ENCODE measurements around the gene SEPTIN14. TPM values are rescaled to one million over a fixed set of nuclear protein-coding genes. Genes with fewer than 3 reads are reported as not detected.

Gene SEPTIN14
- total RNA-seq, 1 experiment from 2014 or later, result not detected

DNA sequence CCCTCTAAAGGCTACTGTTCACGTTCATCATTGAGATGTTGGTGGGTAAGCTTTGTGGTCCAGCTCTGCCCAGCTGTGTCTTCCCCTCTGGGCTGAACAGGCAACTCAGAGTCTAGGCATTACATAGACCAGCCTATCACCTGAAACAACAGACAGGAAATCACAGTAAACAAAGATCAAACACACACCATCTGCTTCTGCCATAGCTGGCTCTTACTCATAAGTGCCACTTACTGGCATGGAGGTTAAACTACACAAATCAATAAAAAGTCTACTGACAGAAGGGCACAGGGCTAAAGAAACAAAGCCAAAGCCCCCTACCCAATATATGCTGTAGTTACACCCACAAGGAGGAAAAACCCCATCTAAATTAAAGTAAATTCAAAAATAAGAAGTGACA, 35.0 kb downstream of the SEPTIN14 start:
- no peak overlapping the region for H2AFZ ChIP-seq (ENCODE audit: low read depth, low read length, poor library complexity, severe bottlenecking)
- peaks cover 0 to 12% of the 10 kb centered on the region in 2 experiments; a peak in 1 of 4 replicates for H3K9me3 ChIP-seq (ENCODE audit: control insufficient read depth in 1 of 2, insufficient read depth in 1 of 2, low read depth in 1 of 2, low read length in 2 of 2)
- no peak overlapping the region for H3K4me2 ChIP-seq (ENCODE audit: low read length)
- ChIA-PET POLR2A (no interaction called here), CTCF (no interaction called here), RAD21 (ENCODE audit: low non-redundant PET in 1 of 2, low total read pairs in 2 of 2, uncharacterized antibody in 2 of 2, unreplicated experiment in 2 of 2) (no interaction called here)
- H3K9ac ChIP-seq (ENCODE audit: low read length), result no peak overlapping the region
- H3K9me2 ChIP-seq (ENCODE audit: insufficient read depth), result no peaks in the 10 kb centered on the region
- H3K36me3 ChIP-seq (ENCODE audit: control insufficient read depth in 1 of 2, insufficient read depth in 2 of 2, low read length in 2 of 2), result no peaks in the 10 kb centered on the region
- ATAC-seq, result peak; percentile 54; the same call in 1 of the 2 replicates
- H3K4me1 ChIP-seq (ENCODE audit: control insufficient read depth in 1 of 2, insufficient read depth in 2 of 2, low read length in 2 of 2), result no peaks in the 10 kb centered on the region
- no peak for DNase-seq (ENCODE audit: low read depth, low spot score)
- intact Hi-C loops (cut with micrococcal nuclease), result no loop called here
- H4K20me1 ChIP-seq (ENCODE audit: insufficient read depth), result no peaks in the 10 kb centered on the region
- H3K27ac ChIP-seq (ENCODE audit: low read depth, low read length), result no peak overlapping the region
- H3K4me3 ChIP-seq (replicated peaks in 1 of 2; ENCODE audit: low read depth in 1 of 2, low read length in 2 of 2), result no peak overlapping the region
- no peaks in the 10 kb centered on the region for H3K79me2 ChIP-seq (ENCODE audit: insufficient read depth, low read length)
- H3K27me3 ChIP-seq (ENCODE audit: insufficient read depth, low read length), result no peaks in the 10 kb centered on the region
- TF ChIP-seq CTCF (IDR thresholded peaks at IDR 0.05 in 2 of 3, conservative IDR thresholded peaks at IDR 0.05 in 1 of 3; ENCODE audit: borderline replicate concordance in 1 of 3, insufficient read depth in 1 of 3, low read depth in 2 of 3, low read length in 2 of 3) (0 out of 6 replicates have a peak, but pooled peaks of 1 of the 3 experiments have one; percentile 7), SIN3A (IDR thresholded peaks at IDR 0.05; ENCODE audit: low read depth) (no peak)
- BruUV-seq (replicated peaks), result no TSS peak

- H3K79me2 ChIP-seq (ENCODE audit: insufficient read depth, low read length), result no peaks in the 10 kb centered on the region
Measured at GRCh38 chr7:55818686-55819085, 43.9 kb downstream of the SEPTIN14 start.

More at GRCh38 chr7:55818686-55819085, 43.9 kb downstream of the SEPTIN14 start:
- CTCF ChIA-PET, result no interaction called here
- no peak for TF ChIP-seq SIN3A (IDR thresholded peaks at IDR 0.05; ENCODE audit: low read depth)
- Histone ChIP-seq H3K4me1 (ENCODE audit: control insufficient read depth in 1 of 2, insufficient read depth in 2 of 2, low read length in 2 of 2) (no peaks in the 10 kb centered on the region), H2AFZ (ENCODE audit: low read depth, low read length, poor library complexity, severe bottlenecking) (no peak overlapping the region), H3K4me3 (replicated peaks in 1 of 2; ENCODE audit: low read depth in 1 of 2, low read length in 2 of 2) (no peak overlapping the region), H3K9me3 (ENCODE audit: control insufficient read depth in 1 of 2, insufficient read depth in 1 of 2, low read depth in 1 of 2, low read length in 2 of 2) (peaks cover 0 to 14% of the 10 kb centered on the region in 2 experiments; a peak in 1 of 4 replicates), H4K20me1 (ENCODE audit: insufficient read depth) (no peaks in the 10 kb centered on the region), H3K27ac (ENCODE audit: low read depth, low read length) (no peak overlapping the region), H3K36me3 (ENCODE audit: control insufficient read depth in 1 of 2, insufficient read depth in 2 of 2, low read length in 2 of 2) (no peaks in the 10 kb centered on the region; a peak in 1 of 4 replicates), H3K9ac (ENCODE audit: low read length) (no peak overlapping the region), H3K4me2 (ENCODE audit: low read length) (no peak overlapping the region), H3K27me3 (ENCODE audit: insufficient read depth, low read length) (no peaks in the 10 kb centered on the region), H3K9me2 (ENCODE audit: insufficient read depth) (no peaks in the 10 kb centered on the region)
- BruUV-seq (replicated peaks), result no TSS peak
- RAD21 ChIA-PET (ENCODE audit: low non-redundant PET in 1 of 2, low total read pairs in 2 of 2, uncharacterized antibody in 2 of 2, unreplicated experiment in 2 of 2), result no interaction called here
- POLR2A ChIA-PET, result no interaction called here
- ATAC-seq, result no peak
- DNase-seq (ENCODE audit: low read depth, low spot score), result no peak
- intact Hi-C loops (cut with micrococcal nuclease), result no loop called here
